MCF 10A (cell line): ENCODE data around the gene ECD. TPM values are rescaled to one million over a fixed set of nuclear protein-coding genes. Genes with fewer than 3 reads are reported as not detected.

Experiments
- BruUV-seq: library from RNA; stranded (reverse); fragments of 400-500 nt; replicated peaks from 2 replicates; lab custom pipeline; 2021; lab: Mats Ljungman, UMichigan
- CTCF ChIA-PET: fragments of 300-600 bp; sonication (Branson Sonifier 250); formaldehyde crosslinking; extraction: SDS; loops from one replicate; lab custom pipeline; 2021; ENCODE audit warnings: antibody characterized with exemption, inconsistent platforms; lab: Yijun Ruan, JAX
- POLR2A ChIA-PET: fragments of 300-600, 350-650 bp; sonication (Branson Sonifier 250); formaldehyde crosslinking; extraction: SDS; loops from one replicate; lab custom pipeline; 2020; ENCODE audit warnings: antibody characterized with exemption, inconsistent platforms; lab: Yijun Ruan, JAX
- DNase-seq: peaks from one replicate; pipeline ENCODE4 v3.0.0-alpha.2; 2018; ENCODE audit not compliant: unreplicated experiment
- H3K27ac Mint-ChIP-seq: one replicate; pipeline ENCODE4 v1.8.0; 2022; ENCODE audit warnings: mild to moderate bottlenecking, low read depth, mixed read lengths; ENCODE audit not compliant: unreplicated experiment
- H3K27me3 Mint-ChIP-seq: one replicate; pipeline ENCODE4 v1.8.0; 2022; ENCODE audit warnings: mixed read lengths; ENCODE audit not compliant: insufficient read depth, unreplicated experiment
- H3K36me3 Mint-ChIP-seq: one replicate; pipeline ENCODE4 v1.8.0; 2022; ENCODE audit warnings: mild to moderate bottlenecking, moderate library complexity, mixed read lengths; ENCODE audit not compliant: insufficient read depth, unreplicated experiment
- H3K4me1 Mint-ChIP-seq: one replicate; pipeline ENCODE4 v1.8.0; 2022; ENCODE audit warnings: mixed read lengths; ENCODE audit not compliant: insufficient read depth, unreplicated experiment
- H3K4me3 Mint-ChIP-seq: one replicate; pipeline ENCODE4 v1.8.0; 2022; ENCODE audit warnings: mild to moderate bottlenecking, moderate library complexity, mixed read lengths; ENCODE audit not compliant: unreplicated experiment
- H3K9me3 Mint-ChIP-seq: one replicate; pipeline ENCODE4 v1.8.0; 2022; ENCODE audit warnings: mixed read lengths; ENCODE audit not compliant: unreplicated experiment
- CTCF ChIP-seq: fragments of 200-600 bp; IDR thresholded peaks from one replicate; pipeline ENCODE4 v1.8.0; 2022; ENCODE audit warnings: antibody characterized with exemption, mild to moderate bottlenecking; ENCODE audit not compliant: unreplicated experiment
- intact Hi-C: fragments of 100-400 bp; cut with micrococcal nuclease; formaldehyde crosslinking; loops from 2 replicates; pipeline ENCODE4 v1.14.1; 2022
- total RNA-seq: library from RNA; stranded (reverse); gene quantifications from 2 replicates; pipeline ENCODE4 v1.2.3, GENCODE V29; 2022

Gene ECD
- total RNA-seq, 1 experiment from 2014 or later, result 29.9 TPM

- no peak overlapping the region for H3K27ac Mint-ChIP-seq
- no peak for TF ChIP-seq CTCF
- ChIA-PET POLR2A (interaction anchor here (1.3 to 2.1 kb wide), 2 partner anchors 27 to 43 kb away, joined by 5 to 11 read pairs; partner anchors contain the start of gene P4HA1), CTCF (interaction anchor here (0.6 to 2.3 kb wide), 7 partner anchors 19 to 692 kb away, joined by 3 to 9 read pairs (median 5); partner anchors contain the start of gene P4HA1)
- BruUV-seq, result no TSS peak
- intact Hi-C loops, result no loop called here
- peaks cover 91% of the 10 kb centered on the region for H3K36me3 Mint-ChIP-seq
- H3K9me3 Mint-ChIP-seq, result no peaks in the 10 kb centered on the region
- H3K4me3 Mint-ChIP-seq, result no peak overlapping the region
- no peaks in the 10 kb centered on the region for H3K27me3 Mint-ChIP-seq
- no peaks in the 10 kb centered on the region for H3K4me1 Mint-ChIP-seq
- no peak for DNase-seq
Observed at GRCh38 chr10:73139251-73139650, 28.6 kb downstream of the ECD start.

GRCh38 chr10:73136627-73137026 lies 31.2 kb downstream of the ECD start:
- DNase-seq, result no peak
- no peaks in the 10 kb centered on the region for H3K9me3 Mint-ChIP-seq
- peaks cover 6% of the 10 kb centered on the region for H3K4me1 Mint-ChIP-seq
- H3K36me3 Mint-ChIP-seq, result peaks cover 93% of the 10 kb centered on the region
- H3K4me3 Mint-ChIP-seq, result no peak overlapping the region
- CTCF ChIA-PET, result interaction anchor here (2.0 kb wide), 1 partner anchor 41 kb away, joined by 6 read pairs; no protein-coding TSS in a partner anchor
- H3K27ac Mint-ChIP-seq, result no peak overlapping the region
- intact Hi-C loops, result no loop called here
- POLR2A ChIA-PET, result interaction anchor here (1.3 to 2.7 kb wide), 5 partner anchors 26 to 40 kb away, joined by 3 to 10 read pairs (median 7); partner anchors contain the start of genes ECD, FAM149B1, NUDT13 and P4HA1
- no peaks in the 10 kb centered on the region for H3K27me3 Mint-ChIP-seq
- no peak for TF ChIP-seq CTCF
- no TSS peak for BruUV-seq

GRCh38 chr10:73134727-73135126 lies 33.1 kb downstream of the ECD start:
- POLR2A ChIA-PET, result interaction anchor here (1.1 to 2.7 kb wide), 3 partner anchors 24 to 38 kb away, joined by 3 to 10 read pairs (median 9); partner anchors contain the start of genes NUDT13 and P4HA1
- intact Hi-C loops, result loop anchor here (5.0 kb wide), 1 partner anchor 37 kb away; the partner anchor contains the start of gene P4HA1
- CTCF ChIA-PET, result interaction anchor here (0.7 to 1.2 kb wide), 2 partner anchors 24 to 1088 kb away, joined by 3 to 4 read pairs; no protein-coding TSS in a partner anchor

More at GRCh38 chr10:73134727-73135126, 33.1 kb downstream of the ECD start:
- H3K27ac Mint-ChIP-seq, result no peak overlapping the region
- DNase-seq, result no peak
- H3K4me3 Mint-ChIP-seq, result no peak overlapping the region
- no peaks in the 10 kb centered on the region for H3K27me3 Mint-ChIP-seq
- no peak for TF ChIP-seq CTCF
- H3K36me3 Mint-ChIP-seq, result peaks cover 100% of the 10 kb centered on the region
- BruUV-seq, result no TSS peak
- peaks cover 6% of the 10 kb centered on the region for H3K4me1 Mint-ChIP-seq
- H3K9me3 Mint-ChIP-seq, result no peaks in the 10 kb centered on the region
